Mesenchymal stem cell (in vitro differentiated cells and primary cell): ENCODE data around the gene BRD4.
A peak's percentile ranks its signal among the peaks of the same experiment; 100 is the strongest.
"Not testable (repeated sequence)": the region's sequence is repeated elsewhere in the genome, so short reads cannot be mapped to it uniquely, and the experiment has no call there.

Experiments
- DNase-seq: peaks from one replicate; pipeline ENCODE4 v3.0.0-alpha.2; 2013
- H2AFZ ChIP-seq: one replicate; pipeline ENCODE4 v1.6.1; 2013; ENCODE audit warnings: low read depth, mild to moderate bottlenecking, control low read depth, inconsistent platforms, low read length, moderate library complexity
- H2AK5ac ChIP-seq: 2 replicates; pipeline ENCODE4 v1.6.1; 2013; ENCODE audit warnings: low read length, moderate library complexity, mild to moderate bottlenecking, inconsistent platforms; ENCODE audit not compliant: severe bottlenecking
- H2BK120ac ChIP-seq: one replicate; pipeline ENCODE4 v1.6.1; 2013; ENCODE audit warnings: low read depth, mild to moderate bottlenecking, inconsistent platforms, low read length, moderate library complexity
- H2BK12ac ChIP-seq, 2 experiments: one replicate each; pipeline ENCODE4 v1.6.1; 2013; ENCODE audit warnings: inconsistent platforms in 2 of 2, low read length in 2 of 2, mild to moderate bottlenecking in 2 of 2, moderate library complexity in 2 of 2, control low read depth in 1 of 2
- H2BK15ac ChIP-seq: one replicate; pipeline ENCODE4 v1.6.1; 2013; ENCODE audit warnings: mild to moderate bottlenecking, low read depth, inconsistent platforms; ENCODE audit not compliant: poor library complexity, severe bottlenecking
- H2BK5ac ChIP-seq: 2 replicates; pipeline ENCODE4 v1.6.1; 2013; ENCODE audit warnings: low read depth, mild to moderate bottlenecking, low read length, control low read depth, inconsistent platforms; ENCODE audit not compliant: poor library complexity, severe bottlenecking
- H3K14ac ChIP-seq, 2 experiments: one replicate each; pipeline ENCODE4 v1.6.1; 2013; ENCODE audit warnings: inconsistent platforms in 2 of 2, low read length in 2 of 2, control low read depth in 1 of 2, mild to moderate bottlenecking in 1 of 2, moderate library complexity in 1 of 2
- H3K18ac ChIP-seq, 2 experiments: one replicate each; pipeline ENCODE4 v1.6.1; 2013; ENCODE audit warnings: inconsistent platforms in 2 of 2, low read length in 2 of 2, control low read depth in 1 of 2, low read depth in 1 of 2, mild to moderate bottlenecking in 1 of 2
- H3K23ac ChIP-seq, 2 experiments: one replicate each; pipeline ENCODE4 v1.6.1; 2013; ENCODE audit warnings: inconsistent platforms in 2 of 2, low read length in 2 of 2, mild to moderate bottlenecking in 2 of 2, moderate library complexity in 2 of 2, control low read depth in 1 of 2
- H3K27ac ChIP-seq: 2 replicates; pipeline ENCODE4 v1.5.1; 2013; ENCODE audit warnings: mild to moderate bottlenecking, moderate library complexity, low read length, control low read depth, inconsistent platforms; ENCODE audit not compliant: poor library complexity, severe bottlenecking
- H3K27me3 ChIP-seq, 2 experiments: 2 replicates each; pipeline versions ENCODE4 v1.6.1 to v1.7.0; 2013; ENCODE audit warnings: low read length in 2 of 2, mild to moderate bottlenecking in 2 of 2, moderate library complexity in 2 of 2, control low read depth in 1 of 2, inconsistent platforms in 1 of 2; ENCODE audit not compliant: control insufficient read depth in 1 of 2, insufficient read depth in 1 of 2
- H3K36me3 ChIP-seq, 2 experiments: 2 replicates each; pipeline versions ENCODE4 v1.6.1 to v1.7.0; 2013; ENCODE audit warnings: low read length in 2 of 2, control low read depth in 1 of 2, inconsistent platforms in 1 of 2, low read depth in 1 of 2, mild to moderate bottlenecking in 1 of 2; ENCODE audit not compliant: insufficient read depth in 2 of 2, control insufficient read depth in 1 of 2
- H3K4ac ChIP-seq, 2 experiments: one replicate each; pipeline ENCODE4 v1.6.1; 2013; ENCODE audit warnings: inconsistent platforms in 2 of 2, low read length in 2 of 2, mild to moderate bottlenecking in 2 of 2, moderate library complexity in 2 of 2, control low read depth in 1 of 2, low read depth in 1 of 2
- H3K4me1 ChIP-seq: 2 replicates; pipeline ENCODE4 v1.6.1; 2013; ENCODE audit warnings: low read depth, low read length, control low read depth; ENCODE audit not compliant: control insufficient read depth, insufficient read depth
- H3K4me2 ChIP-seq: 2 replicates; pipeline ENCODE4 v1.6.1; 2013; ENCODE audit warnings: low read length, mild to moderate bottlenecking, inconsistent platforms; ENCODE audit not compliant: poor library complexity, severe bottlenecking
- H3K4me3 ChIP-seq, 2 experiments: 2 replicates each; pipeline versions ENCODE4 v1.5.1 to v1.7.0; 2013; ENCODE audit warnings: low read length in 2 of 2, mild to moderate bottlenecking in 2 of 2, control low read depth in 1 of 2, low read depth in 1 of 2; ENCODE audit not compliant: insufficient read depth in 1 of 2
- H3K79me1 ChIP-seq: replicated peaks from 2 replicates; pipeline ENCODE4 v1.6.1; 2013; ENCODE audit warnings: mild to moderate bottlenecking, control low read depth, low read length, inconsistent platforms; ENCODE audit not compliant: poor library complexity, severe bottlenecking
- H3K9ac ChIP-seq: 2 replicates; pipeline ENCODE4 v1.7.0; 2013; ENCODE audit warnings: mild to moderate bottlenecking, low read length, moderate library complexity
- H3K9me3 ChIP-seq: 2 replicates; pipeline ENCODE4 v1.7.0; 2013; ENCODE audit warnings: mild to moderate bottlenecking, low read length; ENCODE audit not compliant: control insufficient read depth
- H4K8ac ChIP-seq: one replicate; pipeline ENCODE4 v1.6.1; 2013; ENCODE audit warnings: inconsistent platforms, mild to moderate bottlenecking, low read length, moderate library complexity
- H4K91ac ChIP-seq: one replicate; pipeline ENCODE4 v1.6.1; 2013; ENCODE audit warnings: mild to moderate bottlenecking, low read length, inconsistent platforms
- whole genome bisulfite sequencing: methylation state at CpG from one replicate; pipeline ENCODE4 v1.1.7; 2013; ENCODE audit warnings: mixed read lengths; 5-methylcytosine and 5-hydroxymethylcytosine counted together

Gene BRD4

GRCh38 chr19:15363048-15363447 is 30.7 kb upstream of the BRD4 start:
- H2BK5ac ChIP-seq, H3K4me3 ChIP-seq, DNase-seq, H3K9me3 ChIP-seq, H2BK120ac ChIP-seq, H3K23ac ChIP-seq, H3K27me3 ChIP-seq, H3K14ac ChIP-seq, H3K9ac ChIP-seq, H3K4ac ChIP-seq, H2BK12ac ChIP-seq, H2BK15ac ChIP-seq, H4K91ac ChIP-seq, H2AK5ac ChIP-seq, H2AFZ ChIP-seq, H3K4me2 ChIP-seq, H3K4me1 ChIP-seq, H3K27ac ChIP-seq, H3K18ac ChIP-seq, H4K8ac ChIP-seq: not testable (repeated sequence)
- WGBS, result 100% methylated on average over 7 of the region's 30 CpGs
- Histone ChIP-seq H3K36me3 (peaks cover 62 to 72% of the 10 kb centered on the region in 2 experiments), H3K79me1 (peaks cover 21% of the 10 kb centered on the region)

GRCh38 chr19:15360015-15360414 is 27.7 kb upstream of the BRD4 start:
- H3K4ac ChIP-seq, H4K91ac ChIP-seq, H2BK12ac ChIP-seq, H4K8ac ChIP-seq, H3K23ac ChIP-seq, H3K18ac ChIP-seq, H3K27ac ChIP-seq, DNase-seq, H3K4me2 ChIP-seq, H3K4me1 ChIP-seq, H3K14ac ChIP-seq, H3K4me3 ChIP-seq, H2BK5ac ChIP-seq, H2AFZ ChIP-seq, H3K27me3 ChIP-seq, H3K9me3 ChIP-seq, H2BK120ac ChIP-seq, H2BK15ac ChIP-seq, H2AK5ac ChIP-seq: not testable (repeated sequence)
- 90% methylated on average over 3 of the region's 4 CpGs for WGBS
- Histone ChIP-seq H3K79me1 (peaks cover 17% of the 10 kb centered on the region), H3K36me3 (peaks cover 68 to 71% of the 10 kb centered on the region in 2 experiments), H3K9ac (peak overlapping the region; percentile 9)

- Histone ChIP-seq H4K8ac (no peak overlapping the region), H3K18ac (no peak overlapping the region), H4K91ac (no peak overlapping the region), H3K9ac (peak overlapping the region; percentile 62), H3K36me3 (peaks cover 73 to 76% of the 10 kb centered on the region in 2 experiments), H3K9me3 (no peaks in the 10 kb centered on the region), H3K27me3 (no peaks in the 10 kb centered on the region), H2BK120ac (no peak overlapping the region), H2BK15ac (no peak overlapping the region), H2AFZ (no peak overlapping the region), H2AK5ac (no peak overlapping the region), H3K4me2 (no peak overlapping the region), H2BK12ac (no peak overlapping the region), H3K23ac (no peak overlapping the region), H3K79me1 (peaks cover 16% of the 10 kb centered on the region), H2BK5ac (no peak overlapping the region), H3K4me3 (no peak overlapping the region), H3K27ac (no peak overlapping the region), H3K4me1 (no peaks in the 10 kb centered on the region), H3K4ac (no peak overlapping the region), H3K14ac (no peak overlapping the region)
- WGBS, result 87% methylated on average over 3 of the region's 3 CpGs
- peak; percentile 9 for DNase-seq
Measured at GRCh38 chr19:15358918-15359317, 26.6 kb upstream of the BRD4 start.

- Histone ChIP-seq H3K79me1 (peaks cover 18% of the 10 kb centered on the region), H2AK5ac (no peak overlapping the region), H3K18ac (no peak overlapping the region), H4K91ac (no peak overlapping the region), H2BK12ac (no peak overlapping the region), H3K36me3 (peaks cover 79 to 83% of the 10 kb centered on the region in 2 experiments), H3K27ac (no peak overlapping the region), H3K9me3 (no peaks in the 10 kb centered on the region), H2BK15ac (no peak overlapping the region), H3K4ac (no peak overlapping the region), H3K4me2 (no peak overlapping the region), H2BK120ac (no peak overlapping the region), H3K27me3 (no peaks in the 10 kb centered on the region), H3K4me1 (no peaks in the 10 kb centered on the region), H3K9ac (no peak overlapping the region), H3K4me3 (no peak overlapping the region), H2AFZ (no peak overlapping the region), H2BK5ac (no peak overlapping the region), H4K8ac (no peak overlapping the region), H3K23ac (no peak overlapping the region), H3K14ac (no peak overlapping the region)
- no peak for DNase-seq
- WGBS, result 100% methylated on average over 4 of the region's 4 CpGs
Measured at GRCh38 chr19:15357906-15358305, 25.6 kb upstream of the BRD4 start.
